Sigmoid colon (tissue), 4 donors: ENCODE results near the gene MYLK.

Experiments
- CTCF ChIP-seq, 4 experiments: fragments of 450-650 bp in 3 of 4; fragments of 200-600 bp in 1 of 4; IDR thresholded peaks; one replicate each; pipeline ENCODE4 v1.5.1; 2016 to 2019; ENCODE audit warnings: antibody characterized with exemption in 4 of 4, mild to moderate bottlenecking in 3 of 4, moderate library complexity in 2 of 4
- EP300 ChIP-seq, 4 donors: sonication (generic); formaldehyde crosslinking; IDR thresholded peaks; one replicate each; pipeline ENCODE4 v1.6.1; 2017; ENCODE audit warnings: antibody characterized with exemption in 4 of 4

GRCh38 chr3:123840961-123841360 lies 43.2 kb downstream of the MYLK start:
- no peak for TF ChIP-seq EP300 (IDR thresholded peaks at IDR 0.05)
- TF ChIP-seq CTCF (IDR thresholded peaks at IDR 0.05) = no peak
